PC-3 (cell line): ENCODE measurements around the gene UMAD1. TPM values are rescaled to one million over a fixed set of nuclear protein-coding genes. Genes with fewer than 3 reads are reported as not detected.
A peak's percentile ranks its signal among the peaks of the same experiment; 100 is the strongest.
"Not testable (repeated sequence)": the region's sequence is repeated elsewhere in the genome, so short reads cannot be mapped to it uniquely, and the experiment has no call there.

ENCODE experiments used
- ATAC-seq: fragments of 200-7000 bp; cut with Tn5 transposase; 2 replicates; pipeline ENCODE4 v1.9.1; 2020; ENCODE audit warnings: mild to moderate bottlenecking, moderate library complexity
- BruUV-seq: library from RNA; stranded (reverse); fragments of 400-500 nt; replicated peaks from 2 replicates; lab custom pipeline; 2021; lab: Mats Ljungman, UMichigan
- CTCF ChIA-PET: fragments of 300-600 bp; sonication (Branson Sonifier 250); formaldehyde crosslinking; loops from one replicate; lab custom pipeline; 2022; ENCODE audit warnings: antibody characterized with exemption; lab: Charles Lee
- POLR2A ChIA-PET: fragments of 300-600 bp; sonication (Branson Sonifier 250); formaldehyde crosslinking; loops from one replicate; lab custom pipeline; 2022; ENCODE audit warnings: antibody characterized with exemption; ENCODE audit not compliant: unreplicated experiment; lab: Charles Lee
- DNase-seq: peaks from one replicate; pipeline ENCODE4 v3.0.0-alpha.2; 2015
- H2AFZ ChIP-seq: fragments of 300-600 bp; sonication (generic); 2 replicates; pipeline ENCODE4 v1.6.0; 2016; ENCODE audit warnings: antibody characterized with exemption, low read length
- H3F3A ChIP-seq: fragments of 300-600 bp; sonication (generic); one replicate; pipeline ENCODE4 v1.6.0; 2017; ENCODE audit warnings: antibody characterized with exemption, low read length, control low read depth, mild to moderate bottlenecking; ENCODE audit not compliant: unreplicated experiment
- H3K27ac ChIP-seq: fragments of 300-600 bp; sonication (generic); 2 replicates; pipeline ENCODE4 v1.5.1; 2016; ENCODE audit warnings: mild to moderate bottlenecking, low read length
- H3K27me3 ChIP-seq: fragments of 300-600 bp; sonication (generic); 2 replicates; pipeline ENCODE4 v1.6.1; 2016; ENCODE audit warnings: low read length, mixed read lengths
- H3K36me3 ChIP-seq: fragments of 300-600 bp; sonication (generic); 2 replicates; pipeline ENCODE4 v1.6.1; 2016; ENCODE audit warnings: low read depth, mixed run types, low read length, mixed read lengths
- H3K4me1 ChIP-seq: fragments of 300-600 bp; sonication (generic); 2 replicates; pipeline ENCODE4 v1.5.1; 2016; ENCODE audit warnings: low read length; ENCODE audit not compliant: insufficient read depth
- H3K4me2 ChIP-seq: fragments of 300-600 bp; sonication (generic); 2 replicates; pipeline ENCODE4 v1.6.0; 2016; ENCODE audit warnings: low read length
- H3K4me3 ChIP-seq: fragments of 300-600 bp; sonication (generic); 2 replicates; pipeline ENCODE4 v1.5.1; 2016; ENCODE audit warnings: mild to moderate bottlenecking, low read length, mixed read lengths
- H3K79me2 ChIP-seq: fragments of 300-600 bp; sonication (generic); 2 replicates; pipeline ENCODE4 v1.6.1; 2017; ENCODE audit warnings: low read length, mixed read lengths
- H3K9ac ChIP-seq: fragments of 300-600 bp; sonication (generic); 2 replicates; pipeline ENCODE4 v1.6.0; 2016; ENCODE audit warnings: mild to moderate bottlenecking, low read length
- H3K9me2 ChIP-seq: fragments of 300-600 bp; sonication (generic); replicated peaks from 2 replicates; pipeline ENCODE4 v1.6.1; 2016; ENCODE audit warnings: mixed run types, low read length, mixed read lengths
- H3K9me3 ChIP-seq: fragments of 300-600 bp; sonication (generic); 2 replicates; pipeline ENCODE4 v1.6.1; 2016; ENCODE audit warnings: low read length, mixed read lengths
- H4K20me1 ChIP-seq: fragments of 300-600 bp; sonication (generic); 2 replicates; pipeline ENCODE4 v1.6.1; 2016; ENCODE audit warnings: low read length, mixed read lengths
- EZH2 ChIP-seq: fragments of 300-600 bp; sonication (generic); IDR thresholded peaks from one replicate; pipeline ENCODE4 v1.6.1; 2017; ENCODE audit warnings: antibody characterized with exemption, mild to moderate bottlenecking, low read length; ENCODE audit not compliant: unreplicated experiment
- EZH2phosphoT487 ChIP-seq: fragments of 300-600 bp; sonication (generic); IDR thresholded peaks from 2 replicates; pipeline ENCODE4 v1.6.1; 2018; ENCODE audit warnings: mild to moderate bottlenecking, antibody characterized with exemption, low read length, borderline replicate concordance
- intact Hi-C: fragments of 100-400 bp; cut with micrococcal nuclease; formaldehyde crosslinking; loops from 2 replicates; pipeline ENCODE4 v1.9.0; 2023
- total RNA-seq: library from RNA; depleted of rRNA; stranded (reverse); fragments of >200 nt; gene quantifications from 2 replicates; pipeline ENCODE4 v1.2.3, GENCODE V29; 2014
- TF ChIP-seq, protein P1 (sequence below): fragments of 300-600 bp; sonication (generic); conservative IDR thresholded peaks from 2 replicates; pipeline ENCODE4 v1.5.1; 2017; ENCODE audit warnings: antibody characterized with exemption, low read depth, mild to moderate bottlenecking, low read length

UMAD1 gene
- total RNA-seq, 1 experiment from 2014 or later, result 8.9 TPM

DNA sequence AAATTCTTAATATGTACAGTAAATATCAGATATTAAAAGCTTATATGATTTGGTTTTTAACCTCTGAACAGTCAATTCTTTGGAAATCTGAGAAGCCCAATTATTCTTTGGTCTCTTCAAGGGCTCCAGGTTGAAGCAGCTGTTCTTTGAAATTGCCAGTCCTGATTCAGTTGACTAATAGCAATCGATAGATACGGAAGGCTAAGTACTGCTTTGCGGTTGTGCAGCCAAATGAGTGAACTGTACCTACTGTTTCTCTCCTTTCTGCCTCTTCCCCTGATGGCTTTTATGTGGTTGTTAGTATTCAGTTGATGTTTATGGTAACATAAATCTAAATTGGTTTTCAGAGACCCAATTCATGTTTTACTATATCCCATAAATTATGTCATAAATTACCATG is 181.0 kb downstream of the UMAD1 start:
- no peaks in the 10 kb centered on the region for H3K27me3 ChIP-seq
- BruUV-seq, result no TSS peak
- CTCF ChIA-PET, result no interaction called here
- H3K27ac ChIP-seq, result no peak overlapping the region
- no peak overlapping the region for H3K9ac ChIP-seq
- H3K36me3 ChIP-seq, result no peaks in the 10 kb centered on the region
- no peak overlapping the region for H3K4me3 ChIP-seq
- no peaks in the 10 kb centered on the region for H3K9me3 ChIP-seq
- intact Hi-C loops, result no loop called here
- no peaks in the 10 kb centered on the region for H3K9me2 ChIP-seq
- no peaks in the 10 kb centered on the region for H4K20me1 ChIP-seq
- POLR2A ChIA-PET, result no interaction called here
- no peak overlapping the region for H3K4me2 ChIP-seq
- no peak overlapping the region for H2AFZ ChIP-seq
- DNase-seq (no peak), ATAC-seq (no peak)
- no peaks in the 10 kb centered on the region for H3K79me2 ChIP-seq
- no peaks in the 10 kb centered on the region for H3F3A ChIP-seq
- TF ChIP-seq EZH2 (no peak), EZH2phosphoT487 (no peak)
- TF ChIP-seq, protein P1, sequence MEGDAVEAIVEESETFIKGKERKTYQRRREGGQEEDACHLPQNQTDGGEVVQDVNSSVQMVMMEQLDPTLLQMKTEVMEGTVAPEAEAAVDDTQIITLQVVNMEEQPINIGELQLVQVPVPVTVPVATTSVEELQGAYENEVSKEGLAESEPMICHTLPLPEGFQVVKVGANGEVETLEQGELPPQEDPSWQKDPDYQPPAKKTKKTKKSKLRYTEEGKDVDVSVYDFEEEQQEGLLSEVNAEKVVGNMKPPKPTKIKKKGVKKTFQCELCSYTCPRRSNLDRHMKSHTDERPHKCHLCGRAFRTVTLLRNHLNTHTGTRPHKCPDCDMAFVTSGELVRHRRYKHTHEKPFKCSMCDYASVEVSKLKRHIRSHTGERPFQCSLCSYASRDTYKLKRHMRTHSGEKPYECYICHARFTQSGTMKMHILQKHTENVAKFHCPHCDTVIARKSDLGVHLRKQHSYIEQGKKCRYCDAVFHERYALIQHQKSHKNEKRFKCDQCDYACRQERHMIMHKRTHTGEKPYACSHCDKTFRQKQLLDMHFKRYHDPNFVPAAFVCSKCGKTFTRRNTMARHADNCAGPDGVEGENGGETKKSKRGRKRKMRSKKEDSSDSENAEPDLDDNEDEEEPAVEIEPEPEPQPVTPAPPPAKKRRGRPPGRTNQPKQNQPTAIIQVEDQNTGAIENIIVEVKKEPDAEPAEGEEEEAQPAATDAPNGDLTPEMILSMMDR, result no peak
- peaks cover 12% of the 10 kb centered on the region for H3K4me1 ChIP-seq

DNA sequence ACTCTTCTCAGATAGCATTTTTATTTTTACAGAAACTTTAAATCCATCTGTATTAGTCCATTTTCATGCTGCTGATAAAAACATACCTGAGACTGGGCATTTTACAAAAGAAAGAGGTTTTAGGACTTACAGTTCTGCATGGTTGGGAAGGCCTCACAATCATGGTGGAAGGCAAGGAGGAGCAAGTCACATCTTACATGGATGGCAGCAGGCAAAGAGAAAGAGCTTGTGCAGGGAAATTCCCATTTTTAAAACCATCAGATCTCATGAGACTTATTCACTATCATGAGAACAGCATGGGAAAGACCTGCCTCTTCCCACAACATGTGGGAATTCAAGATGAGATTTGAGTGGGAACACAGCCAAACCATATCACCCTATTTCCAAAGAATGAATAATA is 184.7 kb downstream of the UMAD1 start:
- H3K4me3 ChIP-seq, H3F3A ChIP-seq, H3K36me3 ChIP-seq, POLR2A ChIA-PET, H4K20me1 ChIP-seq, DNase-seq, intact Hi-C loops, CTCF ChIA-PET, H3K27me3 ChIP-seq, H3K9ac ChIP-seq, H3K4me1 ChIP-seq, H2AFZ ChIP-seq, H3K79me2 ChIP-seq, H3K9me3 ChIP-seq, H3K27ac ChIP-seq, H3K9me2 ChIP-seq, ATAC-seq, BruUV-seq, H3K4me2 ChIP-seq: not testable (repeated sequence)

DNA sequence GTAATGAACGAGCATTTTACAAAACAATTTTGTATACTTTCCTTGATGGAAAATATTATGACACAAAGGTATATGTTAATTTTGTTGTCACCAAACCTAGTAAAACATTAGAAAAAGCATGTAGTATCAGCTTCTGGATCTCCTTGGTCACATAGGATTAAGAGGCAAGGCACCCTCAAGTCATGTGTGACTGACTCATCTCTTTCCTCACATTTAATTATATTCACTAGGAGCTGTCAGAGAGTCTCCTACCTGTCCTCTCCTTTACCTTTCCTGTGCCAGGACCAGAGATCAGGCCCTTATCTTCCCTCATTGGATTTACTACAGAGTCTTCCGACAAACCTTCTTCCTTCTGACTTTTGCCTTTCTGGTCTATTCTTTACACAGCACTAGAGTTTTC is 189.1 kb downstream of the UMAD1 start:
- BruUV-seq, result no TSS peak
- POLR2A ChIA-PET, result no interaction called here
- no peak for DNase-seq

More for the DNA sequence above, 189.1 kb downstream of the UMAD1 start:
- Histone ChIP-seq H3K4me1 (peaks cover 9% of the 10 kb centered on the region), H3K4me2 (no peak overlapping the region), H3K27me3 (no peaks in the 10 kb centered on the region), H3K9me2 (no peaks in the 10 kb centered on the region), H3K9ac (no peak overlapping the region), H2AFZ (no peak overlapping the region), H4K20me1 (no peaks in the 10 kb centered on the region), H3F3A (no peaks in the 10 kb centered on the region), H3K79me2 (no peaks in the 10 kb centered on the region), H3K4me3 (no peak overlapping the region), H3K36me3 (no peaks in the 10 kb centered on the region), H3K27ac (no peak overlapping the region), H3K9me3 (no peaks in the 10 kb centered on the region)
- intact Hi-C loops, result no loop called here
- CTCF ChIA-PET, result no interaction called here
- peak; percentile 68; the same call in 1 of the 2 replicates for ATAC-seq
- TF ChIP-seq EZH2phosphoT487 (no peak), EZH2 (no peak)
- TF ChIP-seq, protein P1, result no peak
